COLO829 (cell line): ENCODE results near the gene GPI.
"Not testable (repeated sequence)": the region's sequence is repeated elsewhere in the genome, so short reads cannot be mapped to it uniquely, and the experiment has no call there.

Experiments used
- DNase-seq: peaks from one replicate; pipeline ENCODE4 v3.0.0; 2012; ENCODE audit warnings: low spot score

GPI gene

GRCh38 chr19:34368338-34368737, 3.3 kb downstream of the GPI start:
- DNase-seq: no peak

GRCh38 chr19:34369166-34369565, 4.2 kb downstream of the GPI start:
- DNase-seq: not testable (repeated sequence)

- DNase-seq: no peak
These were observed 5.1 kb downstream of the GPI start for GRCh38 chr19:34370117-34370516.

GRCh38 chr19:34370983-34371382, 6.0 kb downstream of the GPI start:
- DNase-seq: no peak

- no peak for DNase-seq
These were observed 8.7 kb downstream of the GPI start for GRCh38 chr19:34373601-34374288.

- DNase-seq: no peak
These were observed 10.6 kb downstream of the GPI start for GRCh38 chr19:34375598-34375997.

- DNase-seq: no peak
These were observed 15.7 kb downstream of the GPI start for GRCh38 chr19:34380639-34381241.

GRCh38 chr19:34381399-34382251, 16.6 kb downstream of the GPI start:
- no peak for DNase-seq

GRCh38 chr19:34382471-34382870, 17.5 kb downstream of the GPI start:
- DNase-seq: no peak

- DNase-seq: no peak
These were observed 18.6 kb downstream of the GPI start for GRCh38 chr19:34383599-34383998.

- DNase-seq: no peak
These were observed 21.8 kb downstream of the GPI start for GRCh38 chr19:34386645-34387445.

- no peak for DNase-seq
These were observed 22.4 kb downstream of the GPI start for GRCh38 chr19:34387446-34387810.

- DNase-seq: not testable (repeated sequence)
These were observed 23.7 kb downstream of the GPI start for GRCh38 chr19:34388745-34389144.

GRCh38 chr19:34391813-34392212, 26.8 kb downstream of the GPI start:
- peak; percentile 37 for DNase-seq

- no peak for DNase-seq
These were observed 28.0 kb downstream of the GPI start for GRCh38 chr19:34393031-34393430.

GRCh38 chr19:34393629-34394028, 28.6 kb downstream of the GPI start:
- DNase-seq: no peak

- no peak for DNase-seq
These were observed 32.9 kb downstream of the GPI start for GRCh38 chr19:34397853-34398252.

GRCh38 chr19:34399886-34400285, 34.9 kb downstream of the GPI start:
- DNase-seq: no peak

- not testable (repeated sequence) for DNase-seq
These were observed 35.8 kb downstream of the GPI start for GRCh38 chr19:34400844-34401243.

- no peak for DNase-seq
These were observed 37.1 kb downstream of the GPI start for GRCh38 chr19:34402074-34402600.

GRCh38 chr19:34403784-34404108, 38.8 kb downstream of the GPI start:
- no peak for DNase-seq
